HepG2 (cell line): ENCODE data around the gene LGALS16. TPM values are rescaled to one million over a fixed set of nuclear protein-coding genes. Genes with fewer than 3 reads are reported as not detected.
A peak's percentile ranks its signal among the peaks of the same experiment; 100 is the strongest.

Experiments
- KDM1A ChIP-seq: IDR thresholded peaks from 2 replicates; pipeline ENCODE4 v1.6.1; 2016; ENCODE audit warnings: missing compliant biosample characterization
- PAF1 ChIP-seq: IDR thresholded peaks from 2 replicates; pipeline ENCODE4 v1.6.1; 2016; ENCODE audit warnings: missing genetic modification reagents, missing compliant biosample characterization
- SALL2 ChIP-seq: sonication (generic); formaldehyde crosslinking; IDR thresholded peaks from 2 replicates; pipeline ENCODE4 v1.8.1; 2023; ENCODE audit warnings: mild to moderate bottlenecking, missing genetic modification reagents, inconsistent platforms
- SMC3 ChIP-seq: IDR thresholded peaks from 2 replicates; pipeline ENCODE4 v1.6.1; 2011; ENCODE audit warnings: low read length, improper control_type of control experiment
- SRSF9 ChIP-seq: fragments of 200-400 bp; formaldehyde crosslinking; IDR thresholded peaks from 2 replicates; pipeline ENCODE4 v1.6.1; 2018; ENCODE audit warnings: borderline replicate concordance, mild to moderate bottlenecking, low read depth, low read length; ENCODE audit not compliant: insufficient read depth, poor library complexity, severe bottlenecking
- ZFP36 ChIP-seq: fragments of 150-350 bp; IDR thresholded peaks from 2 replicates; pipeline ENCODE4 v1.6.1; 2018; ENCODE audit warnings: borderline replicate concordance, low read length, low read depth; ENCODE audit not compliant: partially characterized antibody
- ZFP36L2 ChIP-seq: sonication (generic); formaldehyde crosslinking; IDR thresholded peaks from 2 replicates; pipeline ENCODE4 v1.4.0; 2020; ENCODE audit warnings: missing genetic modification reagents
- ZNF253 ChIP-seq: sonication (generic); formaldehyde crosslinking; IDR thresholded peaks from 2 replicates; pipeline ENCODE4 v1.8.0; 2022; ENCODE audit warnings: mild to moderate bottlenecking, missing genetic modification reagents, borderline replicate concordance
- ZNF530 ChIP-seq: sonication (generic); formaldehyde crosslinking; IDR thresholded peaks from 2 replicates; pipeline ENCODE4 v1.5.0; 2020; ENCODE audit warnings: low read depth, mild to moderate bottlenecking, missing genetic modification reagents
- ZNF589 ChIP-seq: sonication (generic); formaldehyde crosslinking; conservative IDR thresholded peaks from 2 replicates; pipeline ENCODE4 v1.8.0; 2022; ENCODE audit warnings: mild to moderate bottlenecking, moderate library complexity, missing genetic modification reagents
- ZNF772 ChIP-seq: sonication (generic); formaldehyde crosslinking; IDR thresholded peaks from 2 replicates; pipeline ENCODE4 v1.5.0; 2020; ENCODE audit warnings: mild to moderate bottlenecking, missing genetic modification reagents
- ZSCAN20 ChIP-seq: sonication (generic); formaldehyde crosslinking; IDR thresholded peaks from 2 replicates; pipeline ENCODE4 v1.4.0; 2020; ENCODE audit warnings: missing genetic modification reagents, mild to moderate bottlenecking, borderline replicate concordance
- polyA plus RNA-seq, 8 experiments: library from polyadenylated mRNA; depleted of rRNA in 3 of 8; stranded (reverse) in 7 of 8; unstranded in 1 of 8; fragments of >200 nt; fragmentation: Illumina TruSeq in 4 of 8; extraction: Trizol in 4 of 8; gene quantifications; 2 replicates each; pipeline versions ENCODE4 v1.2.1 to v1.2.3, GENCODE V29; 2011 to 2016; ENCODE audit warnings: low read depth in 4 of 8, missing spikeins in 1 of 8, mixed read lengths in 1 of 8; ENCODE audit not compliant: insufficient read depth in 1 of 8
- total RNA-seq, 5 experiments: library from RNA; depleted of rRNA; stranded (reverse); fragments of >200 nt; fragmentation: Illumina TruSeq; extraction: Trizol; gene quantifications; 2 replicates each; pipeline ENCODE4 v1.2.3, GENCODE V29; 2016; ENCODE audit warnings: low read depth in 1 of 5
- TF ChIP-seq, protein P1 (sequence below): sonication (generic); formaldehyde crosslinking; IDR thresholded peaks from 2 replicates; pipeline ENCODE4 v1.4.0; 2020; ENCODE audit warnings: missing genetic modification reagents
- TF ChIP-seq, protein P2 (sequence below): IDR thresholded peaks from 2 replicates; pipeline ENCODE4 v1.6.1; 2018; ENCODE audit warnings: missing genetic modification reagents, mild to moderate bottlenecking, missing compliant biosample characterization
- TF ChIP-seq, protein P3 (sequence below): sonication (generic); formaldehyde crosslinking; IDR thresholded peaks from 2 replicates; pipeline ENCODE4 v1.5.0; 2020; ENCODE audit warnings: mild to moderate bottlenecking, missing genetic modification reagents

The LGALS16 gene
- total and polyA plus RNA-seq, 2 of the 13 experiments (the other 11 are each of a cell fraction or from before 2014, with no cell fraction given): not detected

DNA sequence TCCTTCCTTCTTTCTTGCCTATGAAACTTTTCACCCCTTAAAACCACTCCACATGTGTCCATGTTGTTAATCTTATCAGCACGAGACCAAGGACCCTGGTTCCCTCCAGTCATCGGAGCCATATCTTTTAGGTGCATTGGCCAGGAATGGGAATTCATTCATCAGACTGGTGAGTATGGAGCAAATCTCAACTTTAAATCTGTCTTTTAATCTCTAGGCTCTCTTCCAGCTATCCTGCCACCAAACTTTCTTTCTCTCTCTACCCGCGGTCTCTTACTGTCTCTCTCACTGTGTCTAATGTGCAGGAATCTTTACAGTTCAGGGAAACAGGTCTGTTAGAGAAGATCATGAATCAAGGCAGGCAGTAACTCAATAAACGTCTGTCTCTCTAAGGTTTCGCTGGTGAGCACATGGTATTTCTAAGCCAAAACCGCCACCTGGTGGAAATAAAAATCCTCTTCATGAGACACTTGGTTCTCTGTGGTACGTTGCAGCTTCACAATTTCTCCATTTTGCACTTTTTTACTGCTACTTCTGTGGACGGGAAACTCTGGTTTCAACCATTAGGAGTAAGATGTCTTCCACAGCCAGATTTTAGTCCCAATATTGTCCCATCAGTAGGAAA, 16.1 kb downstream of the LGALS16 start (continued):
- TF ChIP-seq, protein P1, sequence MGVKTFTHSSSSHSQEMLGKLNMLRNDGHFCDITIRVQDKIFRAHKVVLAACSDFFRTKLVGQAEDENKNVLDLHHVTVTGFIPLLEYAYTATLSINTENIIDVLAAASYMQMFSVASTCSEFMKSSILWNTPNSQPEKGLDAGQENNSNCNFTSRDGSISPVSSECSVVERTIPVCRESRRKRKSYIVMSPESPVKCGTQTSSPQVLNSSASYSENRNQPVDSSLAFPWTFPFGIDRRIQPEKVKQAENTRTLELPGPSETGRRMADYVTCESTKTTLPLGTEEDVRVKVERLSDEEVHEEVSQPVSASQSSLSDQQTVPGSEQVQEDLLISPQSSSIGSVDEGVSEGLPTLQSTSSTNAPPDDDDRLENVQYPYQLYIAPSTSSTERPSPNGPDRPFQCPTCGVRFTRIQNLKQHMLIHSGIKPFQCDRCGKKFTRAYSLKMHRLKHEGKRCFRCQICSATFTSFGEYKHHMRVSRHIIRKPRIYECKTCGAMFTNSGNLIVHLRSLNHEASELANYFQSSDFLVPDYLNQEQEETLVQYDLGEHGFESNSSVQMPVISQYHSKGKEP: no peak
- TF ChIP-seq SALL2 (CRISPR knock-in tag) (no peak), SRSF9 (no peak), ZNF530 (CRISPR knock-in tag) (no peak), ZNF589 (no peak), SMC3 (peak; percentile 94), ZNF772 (CRISPR knock-in tag) (no peak), ZNF253 (CRISPR knock-in tag) (no peak), ZFP36 (no peak), KDM1A (CRISPR knock-in tag) (no peak), PAF1 (CRISPR knock-in tag) (no peak), ZFP36L2 (CRISPR knock-in tag) (no peak), ZSCAN20 (CRISPR knock-in tag) (no peak)
- TF ChIP-seq, protein P2, sequence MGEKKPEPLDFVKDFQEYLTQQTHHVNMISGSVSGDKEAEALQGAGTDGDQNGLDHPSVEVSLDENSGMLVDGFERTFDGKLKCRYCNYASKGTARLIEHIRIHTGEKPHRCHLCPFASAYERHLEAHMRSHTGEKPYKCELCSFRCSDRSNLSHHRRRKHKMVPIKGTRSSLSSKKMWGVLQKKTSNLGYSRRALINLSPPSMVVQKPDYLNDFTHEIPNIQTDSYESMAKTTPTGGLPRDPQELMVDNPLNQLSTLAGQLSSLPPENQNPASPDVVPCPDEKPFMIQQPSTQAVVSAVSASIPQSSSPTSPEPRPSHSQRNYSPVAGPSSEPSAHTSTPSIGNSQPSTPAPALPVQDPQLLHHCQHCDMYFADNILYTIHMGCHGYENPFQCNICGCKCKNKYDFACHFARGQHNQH (CRISPR knock-in tag): no peak
- TF ChIP-seq, protein P3, sequence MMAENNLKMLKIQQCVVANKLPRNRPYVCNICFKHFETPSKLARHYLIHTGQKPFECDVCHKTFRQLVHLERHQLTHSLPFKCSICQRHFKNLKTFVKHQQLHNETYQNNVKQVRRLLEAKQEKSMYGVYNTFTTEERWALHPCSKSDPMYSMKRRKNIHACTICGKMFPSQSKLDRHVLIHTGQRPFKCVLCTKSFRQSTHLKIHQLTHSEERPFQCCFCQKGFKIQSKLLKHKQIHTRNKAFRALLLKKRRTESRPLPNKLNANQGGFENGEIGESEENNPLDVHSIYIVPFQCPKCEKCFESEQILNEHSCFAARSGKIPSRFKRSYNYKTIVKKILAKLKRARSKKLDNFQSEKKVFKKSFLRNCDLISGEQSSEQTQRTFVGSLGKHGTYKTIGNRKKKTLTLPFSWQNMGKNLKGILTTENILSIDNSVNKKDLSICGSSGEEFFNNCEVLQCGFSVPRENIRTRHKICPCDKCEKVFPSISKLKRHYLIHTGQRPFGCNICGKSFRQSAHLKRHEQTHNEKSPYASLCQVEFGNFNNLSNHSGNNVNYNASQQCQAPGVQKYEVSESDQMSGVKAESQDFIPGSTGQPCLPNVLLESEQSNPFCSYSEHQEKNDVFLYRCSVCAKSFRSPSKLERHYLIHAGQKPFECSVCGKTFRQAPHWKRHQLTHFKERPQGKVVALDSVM (CRISPR knock-in tag): no peak
- TF ChIP-seq, all 625 proteins: peak for 4
